GM15510 (cell line): ENCODE data around the gene SETD2.

Source experiments
- POLR2A ChIP-seq: IDR thresholded peaks from 3 replicates; pipeline ENCODE4 v1.6.1; 2011; ENCODE audit warnings: borderline replicate concordance; ENCODE audit not compliant: insufficient read length; ENCODE audit errors: extremely low read depth

The SETD2 gene

GRCh38 chr3:47018269-47018611 lies 145.7 kb downstream of the SETD2 start:
- TF ChIP-seq POLR2A: no peak

- no peak for TF ChIP-seq POLR2A
These were observed 146.2 kb downstream of the SETD2 start for GRCh38 chr3:47017504-47018268.

- TF ChIP-seq POLR2A: no peak
These were observed 146.9 kb downstream of the SETD2 start for GRCh38 chr3:47016934-47017435.

GRCh38 chr3:47016086-47016933 lies 147.6 kb downstream of the SETD2 start:
- TF ChIP-seq POLR2A: no peak

DNA sequence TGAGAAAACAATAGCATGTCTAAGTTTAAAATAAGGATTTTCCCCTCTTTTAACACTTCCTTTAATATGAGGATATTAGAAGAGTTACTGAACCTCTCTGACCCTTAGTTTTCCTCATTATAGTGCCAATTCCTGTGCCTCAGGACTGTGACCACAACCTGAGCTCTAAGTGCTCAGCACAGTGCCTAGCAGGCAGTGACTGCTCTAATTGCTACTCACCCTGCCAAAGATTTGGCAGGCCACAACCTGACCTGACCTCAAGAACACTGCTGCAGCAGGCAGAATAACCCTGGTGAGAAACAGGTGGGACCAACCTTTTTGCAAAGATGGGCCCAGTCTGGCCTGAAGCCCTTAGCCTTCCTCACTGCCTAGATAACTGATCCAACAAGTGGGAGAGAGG lies 148.8 kb downstream of the SETD2 start:
- no peak for TF ChIP-seq POLR2A

DNA sequence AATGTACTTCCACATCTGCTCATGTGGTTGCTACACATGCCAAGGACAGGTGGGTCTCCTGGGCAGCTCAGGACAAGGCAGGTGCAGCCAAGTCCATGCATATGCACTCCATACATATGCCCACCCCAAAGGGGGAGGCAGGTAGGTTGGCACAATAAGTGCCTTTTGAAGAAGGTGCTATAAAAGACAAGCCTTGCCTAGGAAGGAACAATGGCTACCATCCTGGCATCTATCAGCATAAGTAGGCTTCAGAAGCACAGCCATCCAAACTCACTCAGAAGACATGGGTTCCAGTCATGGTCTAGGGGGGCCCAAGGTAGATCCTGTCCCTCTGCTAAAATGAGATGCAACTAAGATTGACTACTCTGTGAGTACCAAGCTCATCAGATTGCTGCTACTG lies 149.9 kb downstream of the SETD2 start:
- no peak for TF ChIP-seq POLR2A

DNA sequence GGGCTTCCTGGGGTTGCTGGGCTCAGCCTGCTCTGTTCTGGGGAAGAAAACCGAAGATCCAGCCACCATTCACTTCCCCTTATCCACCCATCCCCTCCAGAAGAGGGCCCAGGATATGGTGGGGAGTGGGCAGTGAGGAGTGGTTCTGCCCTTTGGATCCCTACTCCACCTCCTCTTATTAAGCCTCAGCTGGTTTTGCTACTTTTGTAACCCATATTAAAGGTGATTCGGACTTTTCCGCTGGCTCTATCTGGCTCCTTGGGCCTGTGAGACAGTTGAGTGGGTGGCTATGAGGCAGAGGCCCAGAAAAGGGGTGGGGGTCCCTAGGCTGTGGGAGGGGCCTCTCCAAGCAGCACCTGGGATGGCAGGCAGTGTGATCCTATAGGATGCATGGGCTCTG lies 150.7 kb downstream of the SETD2 start:
- TF ChIP-seq POLR2A: no peak

GRCh38 chr3:47012342-47013230 lies 151.3 kb downstream of the SETD2 start:
- no peak for TF ChIP-seq POLR2A

DNA sequence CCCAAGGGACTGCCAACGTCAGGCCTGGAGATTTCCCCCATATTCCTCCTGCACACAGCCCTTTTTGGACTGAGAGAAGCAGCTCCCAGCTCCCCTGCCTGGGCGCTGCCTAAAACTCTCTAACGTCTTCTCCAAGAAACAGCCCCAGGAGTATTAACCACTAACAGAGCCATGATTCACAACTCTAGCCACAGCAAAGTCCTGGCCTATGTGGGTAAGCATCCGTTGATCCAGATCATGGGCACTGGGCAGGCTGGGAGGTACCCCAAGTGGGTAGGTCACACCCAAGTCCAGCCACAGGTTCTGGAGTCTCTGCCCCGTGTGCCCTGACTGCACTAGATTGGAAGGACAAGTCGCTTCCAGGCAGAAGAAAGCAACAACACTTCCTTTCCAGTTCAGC lies 152.5 kb downstream of the SETD2 start:
- TF ChIP-seq POLR2A: no peak

- TF ChIP-seq POLR2A: no peak
These were observed 153.0 kb downstream of the SETD2 start for GRCh38 chr3:47010910-47011309.

DNA sequence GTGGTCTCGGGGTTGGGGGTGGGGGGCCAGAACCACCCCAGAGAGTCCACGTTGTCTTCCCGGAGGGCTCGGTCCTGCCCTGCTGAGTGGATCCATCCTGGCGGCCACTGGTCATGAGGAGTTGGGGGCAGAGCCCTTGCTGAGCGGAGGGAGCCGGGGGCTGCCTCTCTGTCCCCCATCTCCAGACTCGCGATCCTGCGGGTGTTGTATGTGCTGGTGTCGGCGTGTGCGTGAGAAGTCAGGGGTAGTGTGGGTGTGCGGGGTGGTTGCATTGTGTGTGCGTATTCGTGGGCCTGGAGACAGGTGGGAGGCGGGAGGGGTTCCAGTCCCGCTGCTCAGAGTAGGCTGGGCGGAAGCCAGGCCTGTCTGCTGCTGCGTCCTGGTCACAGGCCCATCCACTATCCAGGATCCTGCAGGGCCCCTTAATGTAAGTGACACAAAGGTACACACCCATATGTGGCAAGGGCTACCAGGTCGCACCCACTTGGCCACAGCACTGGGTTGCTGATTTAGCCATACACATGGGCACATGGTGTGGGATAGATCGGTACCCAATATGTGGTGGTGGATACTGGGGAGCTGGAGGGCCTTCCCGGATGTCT lies 153.7 kb downstream of the SETD2 start:
- TF ChIP-seq POLR2A: no peak

DNA sequence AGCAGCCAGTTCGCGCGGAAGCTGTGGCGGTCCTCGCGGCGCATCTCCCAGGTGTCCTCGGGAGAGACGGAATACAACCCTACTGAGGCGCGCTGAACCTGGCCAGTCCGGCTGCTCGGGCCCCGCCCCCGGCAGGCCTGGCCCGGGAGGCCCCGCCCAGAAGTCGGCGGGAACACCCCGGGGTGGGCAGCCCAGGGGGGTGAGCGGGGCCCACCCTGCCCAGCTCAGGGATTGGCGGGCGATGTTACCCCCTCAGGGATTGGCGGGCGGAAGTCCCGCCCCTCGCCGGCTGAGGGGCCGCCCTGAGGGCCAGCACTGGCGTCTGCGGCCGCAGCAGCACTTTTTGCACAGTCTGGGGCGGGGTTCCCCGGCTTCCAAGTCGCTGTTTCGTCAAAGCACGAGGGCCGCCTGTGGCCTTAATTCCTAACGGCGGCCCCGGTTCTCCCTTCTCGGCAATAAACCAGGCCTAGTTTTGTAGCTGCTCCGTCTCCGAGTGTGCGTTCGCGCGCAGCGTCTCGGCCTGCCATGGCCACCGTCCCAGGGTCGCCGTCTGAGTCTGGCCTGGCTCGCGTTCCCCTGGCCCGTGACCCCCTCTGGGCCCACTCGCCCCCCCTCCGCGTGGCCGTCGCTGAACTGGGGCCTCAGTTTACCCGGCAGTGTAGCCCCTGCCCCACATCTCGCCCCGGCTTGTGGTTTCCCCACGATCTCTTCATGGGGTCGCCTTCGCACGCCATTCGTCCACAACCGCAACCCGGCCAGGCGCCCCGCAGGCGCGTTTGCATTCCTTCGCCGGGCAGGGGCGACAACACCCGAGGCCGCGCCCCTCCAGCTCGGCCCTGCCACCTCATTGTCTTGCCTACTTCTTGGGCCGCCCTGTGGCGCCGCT lies 154.4 kb downstream of the SETD2 start:
- TF ChIP-seq POLR2A: peak; percentile 45

GRCh38 chr3:47008851-47009224 lies 155.1 kb downstream of the SETD2 start:
- no peak for TF ChIP-seq POLR2A
